Frontal cortex (tissue), 4 donors: ENCODE data around the gene PRSS22. TPM values are rescaled to one million over a fixed set of nuclear protein-coding genes. Genes with fewer than 3 reads are reported as not detected.
"Not testable (repeated sequence)": the region's sequence is repeated elsewhere in the genome, so short reads cannot be mapped to it uniquely, and the experiment has no call there.

Experiments
- DNase-seq, 2 donors: peaks; one replicate each; pipeline ENCODE4 v3.0.0; 2012; ENCODE audit warnings: low spot score in 2 of 2
- FAIRE-seq: peaks from 2 replicates; lab custom pipeline; 2012; peaks lifted over from hg19 to GRCh38; lab: Jason Lieb, UNC
- total RNA-seq: library from RNA; depleted of rRNA; stranded (reverse); fragments of >200 nt; gene quantifications from one replicate; pipeline ENCODE4 v1.2.3, GENCODE V29; 2014
- donor health status: control.
- donor health status: control.
- donor health status: control.

The PRSS22 gene
- total RNA-seq: not detected

GRCh38 chr16:2857451-2858244 lies at the start of gene PRSS22:
TSS of gene PRSS22 (minus strand) at chr16:2858170. CDS start at chr16:2858104, 66 bp downstream.
- FAIRE-seq (no peak), DNase-seq (no peak)

- not testable (repeated sequence) for FAIRE-seq, DNase-seq
Observed at GRCh38 chr16:2907084-2907753, 49.2 kb upstream of the PRSS22 start.

- no peak for DNase-seq
- no peak for FAIRE-seq
Observed at GRCh38 chr16:2905988-2906387, 48.0 kb upstream of the PRSS22 start.

DNA sequence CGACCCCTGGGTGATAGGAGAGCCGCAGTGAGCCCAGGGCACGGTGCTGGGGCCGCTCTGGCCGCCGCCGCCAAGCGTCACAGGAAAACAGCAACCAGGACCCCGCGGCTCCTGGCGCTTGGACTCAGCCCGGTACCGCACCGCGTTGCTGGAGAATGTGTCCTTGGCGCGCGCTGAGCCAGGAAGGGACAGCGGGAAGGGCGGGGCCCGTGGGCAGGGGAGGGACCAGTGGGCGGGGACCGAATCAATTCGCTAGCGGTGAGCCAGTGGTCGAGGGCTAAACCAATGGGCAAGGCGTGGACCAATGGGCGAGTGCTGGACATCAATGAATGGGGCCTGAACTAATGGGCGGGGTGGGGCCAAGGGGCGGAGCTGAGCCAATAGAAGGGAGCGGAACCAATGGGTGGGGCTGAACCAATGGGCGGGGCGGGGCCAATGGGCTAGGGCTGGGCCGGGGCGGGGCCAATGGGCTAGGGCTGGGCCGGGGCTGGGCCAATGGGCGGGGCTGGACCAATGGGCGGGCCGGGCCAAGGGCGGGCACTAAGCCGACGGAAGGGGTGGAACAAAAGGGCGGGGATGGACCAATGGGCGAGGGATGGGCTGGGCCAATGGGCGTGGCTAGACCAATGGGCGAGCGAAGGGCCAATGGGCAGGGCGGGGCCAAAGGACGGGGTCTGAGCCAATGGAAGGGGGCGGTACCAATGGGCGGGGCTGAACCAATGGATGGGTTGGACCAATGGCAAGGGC lies 47.4 kb upstream of the PRSS22 start:
- peak; percentile 70 for FAIRE-seq

DNA sequence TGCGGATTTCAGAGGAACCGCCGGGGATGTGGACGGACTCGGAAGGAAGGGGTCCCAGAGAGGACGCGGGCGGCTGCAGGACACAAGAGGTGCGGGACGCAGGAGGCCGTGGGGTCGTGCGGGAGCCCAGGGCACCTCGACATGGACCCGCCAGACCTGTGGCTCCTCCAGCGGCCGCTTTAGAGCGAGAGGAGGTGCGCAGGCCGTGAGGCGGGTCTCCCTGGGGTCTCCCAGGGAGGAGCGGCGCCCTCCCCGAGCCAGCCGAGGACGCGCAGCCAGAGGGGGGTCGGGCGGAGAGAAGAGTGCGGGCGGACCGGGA lies 46.9 kb upstream of the PRSS22 start:
- DNase-seq: no peak
- FAIRE-seq: no peak

More for the DNA sequence above, 47.4 kb upstream of the PRSS22 start:
- DNase-seq: peak; percentile 97 to 98

GRCh38 chr16:2904100-2904921 lies 46.3 kb upstream of the PRSS22 start:
- DNase-seq (peak; percentile 84 to 86), FAIRE-seq (no peak)

GRCh38 chr16:2902337-2903130 lies 44.6 kb upstream of the PRSS22 start:
- FAIRE-seq (no peak), DNase-seq (no peak)

GRCh38 chr16:2900526-2901075 lies 42.6 kb upstream of the PRSS22 start:
- FAIRE-seq: no peak
- no peak for DNase-seq

GRCh38 chr16:2899564-2900072 lies 41.6 kb upstream of the PRSS22 start:
- FAIRE-seq: no peak

DNA sequence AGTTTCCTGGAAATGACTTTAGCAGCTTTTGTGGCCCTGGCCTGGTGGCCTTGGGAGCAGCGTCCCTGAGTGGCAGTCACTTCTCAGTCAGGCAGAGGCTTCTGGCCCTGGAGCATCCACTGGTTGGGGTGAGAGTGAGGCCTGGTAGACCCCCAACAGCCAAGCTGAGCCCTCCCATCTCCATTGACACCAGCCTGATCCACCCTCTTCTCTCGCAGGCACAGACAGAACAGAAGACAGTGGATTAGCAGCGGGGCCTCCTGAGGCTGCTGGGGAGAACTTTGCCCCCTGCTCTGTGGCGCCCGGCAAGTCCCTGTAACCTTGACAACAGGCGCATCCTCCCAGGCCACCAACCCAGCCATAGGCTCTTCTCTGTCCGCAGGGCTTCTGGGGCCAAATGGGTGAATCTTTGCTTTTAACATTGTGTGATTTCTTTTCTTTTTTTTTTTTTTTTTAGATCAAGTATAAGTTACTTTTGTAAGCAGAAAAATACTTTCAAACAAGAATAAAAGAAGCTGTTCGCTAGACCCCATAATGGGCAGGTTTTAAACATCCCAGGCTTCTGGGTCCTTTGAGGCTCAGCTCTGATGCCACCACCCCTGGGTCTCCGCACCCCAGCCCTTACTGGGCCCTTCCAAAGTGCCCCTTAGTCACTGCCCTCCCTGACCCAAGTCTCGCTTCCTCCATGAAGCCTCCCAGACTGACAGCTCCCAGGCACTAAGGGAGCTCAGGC lies 41.0 kb upstream of the PRSS22 start:
- no peak for FAIRE-seq
- DNase-seq: peak in 1 of 2 donors; percentile 7

More at GRCh38 chr16:2899564-2900072, 41.6 kb upstream of the PRSS22 start:
- no peak for DNase-seq

DNA sequence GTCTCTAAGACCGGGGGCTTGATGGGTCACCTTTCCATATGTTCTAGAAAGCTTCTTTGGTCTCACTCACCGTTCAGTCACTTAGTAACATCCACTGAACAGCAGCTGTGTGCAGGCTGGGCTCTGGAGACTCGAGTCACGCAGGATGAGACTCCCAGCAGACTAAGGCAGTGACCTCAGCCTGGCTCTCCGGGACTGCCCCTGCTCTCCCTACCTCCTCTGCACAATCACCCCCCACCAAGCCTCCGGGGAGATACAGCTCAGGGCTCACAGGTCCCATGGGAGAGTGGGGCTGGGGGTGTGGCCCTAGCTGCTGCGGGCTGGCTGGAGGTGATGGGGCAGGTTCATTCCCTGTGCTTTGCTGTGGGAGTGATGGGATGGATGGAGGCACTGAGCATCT lies 39.1 kb upstream of the PRSS22 start:
- no peak for DNase-seq
- FAIRE-seq: no peak

DNA sequence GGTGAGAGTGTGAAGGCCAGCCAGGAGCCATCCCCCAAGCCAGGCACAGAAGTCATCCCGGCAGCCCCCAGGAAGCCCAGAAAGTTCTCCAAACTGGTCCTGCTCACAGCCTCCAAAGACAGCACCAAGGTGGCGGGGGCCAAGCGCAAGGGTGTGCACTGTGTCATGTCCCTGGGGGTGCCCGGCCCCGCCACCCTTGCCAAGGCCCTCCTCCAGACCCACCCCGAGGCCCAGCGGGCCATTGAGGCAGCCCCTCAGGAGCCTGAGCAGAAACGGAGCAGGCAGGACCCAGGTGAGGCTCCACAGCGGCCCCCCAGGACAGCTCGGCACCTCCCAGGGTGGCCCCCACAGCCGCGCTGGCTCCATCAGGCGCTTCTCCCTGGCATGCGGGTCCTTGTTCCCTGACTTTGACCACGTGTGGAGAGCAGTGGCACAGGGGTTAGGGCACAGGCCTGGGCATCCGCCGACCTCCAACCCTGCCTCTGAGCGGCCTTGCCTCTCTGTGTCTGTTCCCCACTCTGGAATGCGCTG lies 38.6 kb upstream of the PRSS22 start:
- FAIRE-seq: no peak

GRCh38 chr16:2895813-2896212 lies 37.8 kb upstream of the PRSS22 start:
- DNase-seq (no peak), FAIRE-seq (no peak)

More for the DNA sequence above, 38.6 kb upstream of the PRSS22 start:
- no peak for DNase-seq

- FAIRE-seq (no peak), DNase-seq (no peak)
Observed at GRCh38 chr16:2894231-2894630, 36.3 kb upstream of the PRSS22 start.

GRCh38 chr16:2884041-2884451 lies 26.1 kb upstream of the PRSS22 start:
- FAIRE-seq: no peak
- no peak for DNase-seq

GRCh38 chr16:2883458-2883908 lies 25.5 kb upstream of the PRSS22 start:
- DNase-seq (no peak), FAIRE-seq (no peak)

DNA sequence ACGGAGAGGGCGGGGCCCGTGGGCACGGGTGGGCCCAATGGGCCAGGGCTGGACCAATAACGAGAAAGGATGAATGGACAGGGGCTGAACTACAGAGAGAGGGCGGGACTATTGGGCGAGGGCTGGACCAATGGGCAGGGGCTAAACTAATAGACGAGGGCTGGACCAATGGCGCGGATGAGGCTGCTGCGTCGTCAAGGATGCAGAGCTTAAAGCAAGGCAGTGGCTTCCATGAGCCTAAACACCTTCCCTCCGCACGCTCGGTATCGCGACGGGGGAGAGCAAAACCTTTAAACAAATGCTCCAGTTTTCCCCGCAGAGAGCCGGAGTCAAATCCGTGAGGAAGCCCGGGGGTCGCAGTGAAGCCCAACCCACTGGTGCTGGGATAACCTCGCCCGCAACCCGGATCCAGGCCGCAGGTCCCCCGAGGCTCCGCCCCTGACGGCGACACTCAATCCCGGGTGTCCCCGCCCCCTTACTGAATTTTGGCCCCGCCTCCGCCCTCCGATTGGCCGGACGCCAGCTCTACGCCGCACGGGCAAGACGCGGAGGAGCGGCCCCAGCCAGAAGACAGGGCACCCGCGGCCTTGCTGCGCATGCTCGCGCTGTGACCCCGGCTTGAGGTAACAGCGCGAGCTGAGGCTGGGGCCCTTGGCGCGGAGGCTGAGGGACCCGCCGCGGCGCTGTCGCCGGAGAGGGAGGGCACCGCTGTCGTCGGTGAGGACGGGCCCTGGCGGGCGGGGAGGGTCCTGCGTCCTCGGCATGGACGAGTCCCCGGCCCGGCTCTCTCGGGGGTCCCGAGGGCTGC lies 24.9 kb upstream of the PRSS22 start, which contains the start of gene FLYWCH2:
TSS of gene FLYWCH2 (plus strand) at position 566 of the 808 bp plus-strand sequence. CDS start 13,235 bp downstream, outside the sequence.
- peak; percentile 39 for FAIRE-seq

More for the DNA sequence above, 24.9 kb upstream of the PRSS22 start, which contains the start of gene FLYWCH2:
- DNase-seq: peak; percentile 95 to 96
